ENCODE measurements around the gene ZSCAN25. TPM values are rescaled to one million over a fixed set of nuclear protein-coding genes. Genes with fewer than 3 reads are reported as not detected.

Gene ZSCAN25
- total RNA-seq, 1 donor from 2014 or later: 10.3 TPM

- no peak overlapping the region for H3K4me3 ChIP-seq
- peaks cover 0 to 9% of the 10 kb centered on the region in 2 donors for H3K36me3 ChIP-seq
- no peaks in the 10 kb centered on the region for H3K9me3 ChIP-seq
- intact Hi-C loops (cut with DNase I): no loop called here
- no peaks in the 10 kb centered on the region for H3K4me1 ChIP-seq
- no peak for TF ChIP-seq CTCF (IDR thresholded peaks at IDR 0.05)
- H3K27ac ChIP-seq: no peak overlapping the region
- no peak for DNase-seq (ENCODE audit: low spot score in 2 of 2)
- H3K27me3 ChIP-seq: no peaks in the 10 kb centered on the region
Measured at GRCh38 chr7:99639267-99639666, 22.5 kb downstream of the ZSCAN25 start.

GRCh38 chr7:99642027-99642426, 25.3 kb downstream of the ZSCAN25 start:
- no peaks in the 10 kb centered on the region for H3K27me3 ChIP-seq
- no peaks in the 10 kb centered on the region for H3K4me1 ChIP-seq
- intact Hi-C loops (cut with DNase I): no loop called here
- no peak overlapping the region for H3K4me3 ChIP-seq
- H3K36me3 ChIP-seq: peaks cover under 1 to 21% of the 10 kb centered on the region in 2 donors
- DNase-seq (ENCODE audit: low spot score in 2 of 2): no peak
- TF ChIP-seq CTCF (IDR thresholded peaks at IDR 0.05): no peak
- H3K27ac ChIP-seq: no peak overlapping the region
- H3K9me3 ChIP-seq: no peaks in the 10 kb centered on the region

- Histone ChIP-seq H3K9me3 (no peaks in the 10 kb centered on the region), H3K36me3 (peaks cover 2 to 17% of the 10 kb centered on the region in 2 donors), H3K27me3 (no peaks in the 10 kb centered on the region), H3K4me1 (no peaks in the 10 kb centered on the region), H3K4me3 (no peak overlapping the region), H3K27ac (no peak overlapping the region)
- no peak for TF ChIP-seq CTCF (IDR thresholded peaks at IDR 0.05)
- intact Hi-C loops (cut with DNase I): no loop called here
- DNase-seq (ENCODE audit: low spot score in 2 of 2): no peak
Measured at GRCh38 chr7:99643464-99643863, 26.7 kb downstream of the ZSCAN25 start.

GRCh38 chr7:99644431-99644830, 27.7 kb downstream of the ZSCAN25 start:
- Histone ChIP-seq H3K9me3 (no peaks in the 10 kb centered on the region), H3K4me3 (no peak overlapping the region)
- no peak for DNase-seq (ENCODE audit: low spot score in 2 of 2)

GRCh38 chr7:99645590-99645989, 28.8 kb downstream of the ZSCAN25 start:
- no peak for DNase-seq (ENCODE audit: low spot score in 2 of 2)
- H3K9me3 ChIP-seq: no peaks in the 10 kb centered on the region
- H3K4me3 ChIP-seq: no peak overlapping the region
- intact Hi-C loops (cut with DNase I): no loop called here
- no peaks in the 10 kb centered on the region for H3K4me1 ChIP-seq
- no peak for TF ChIP-seq CTCF (IDR thresholded peaks at IDR 0.05)
- no peaks in the 10 kb centered on the region for H3K27me3 ChIP-seq
- H3K36me3 ChIP-seq: peaks cover 2 to 13% of the 10 kb centered on the region in 2 donors
- H3K27ac ChIP-seq: no peak overlapping the region

More at GRCh38 chr7:99644431-99644830, 27.7 kb downstream of the ZSCAN25 start:
- no peaks in the 10 kb centered on the region for H3K27me3 ChIP-seq
- TF ChIP-seq CTCF (IDR thresholded peaks at IDR 0.05): no peak
- H3K27ac ChIP-seq: no peak overlapping the region
- intact Hi-C loops (cut with DNase I): no loop called here
- peaks cover 2 to 13% of the 10 kb centered on the region in 2 donors for H3K36me3 ChIP-seq
- H3K4me1 ChIP-seq: no peaks in the 10 kb centered on the region

GRCh38 chr7:99648843-99649242, 32.1 kb downstream of the ZSCAN25 start:
- intact Hi-C loops (cut with DNase I): no loop called here
- H3K27ac ChIP-seq: no peak overlapping the region
- H3K4me3 ChIP-seq: no peak overlapping the region
- no peak for DNase-seq (ENCODE audit: low spot score in 2 of 2)
- TF ChIP-seq CTCF (IDR thresholded peaks at IDR 0.05): no peak
- H3K36me3 ChIP-seq: peaks cover 2 to 13% of the 10 kb centered on the region in 2 donors
- no peaks in the 10 kb centered on the region for H3K9me3 ChIP-seq
- H3K4me1 ChIP-seq: no peaks in the 10 kb centered on the region
- H3K27me3 ChIP-seq: no peaks in the 10 kb centered on the region
